Measurements from ENCODE around the gene SLC35F1. TPM values are rescaled to one million over a fixed set of nuclear protein-coding genes. Genes with fewer than 3 reads are reported as not detected.

SLC35F1 gene
- total and polyA plus RNA-seq, 2 donors, result 0.14 TPM

- DNase-seq (ENCODE audit: low read depth in 6 of 9, low spot score in 9 of 9), result no peak
- no peaks in the 10 kb centered on the region for H3K27me3 ChIP-seq (ENCODE audit: control insufficient read depth in 2 of 2, insufficient read depth in 1 of 2, low read length in 1 of 2)
- no peak overlapping the region for H3K27ac ChIP-seq (ENCODE audit: low read depth in 1 of 2, low read length in 1 of 2)
- H3K4me3 ChIP-seq (ENCODE audit: low read length in 2 of 2), result no peak overlapping the region
- WGBS, result 65% methylated on average over 3 of the region's 3 CpGs
- H3K36me3 ChIP-seq (ENCODE audit: control insufficient read depth in 2 of 2, insufficient read depth in 2 of 2, low read length in 1 of 2), result no peaks in the 10 kb centered on the region
- H3K9me3 ChIP-seq (ENCODE audit: control insufficient read depth in 2 of 2, insufficient read depth in 1 of 2, low read length in 1 of 2), result no peaks in the 10 kb centered on the region
- H3K4me1 ChIP-seq (ENCODE audit: control insufficient read depth in 2 of 2, insufficient read depth in 2 of 2, low read length in 2 of 2), result no peaks in the 10 kb centered on the region
Observed at GRCh38 chr6:117932676-117933075, 25.6 kb downstream of the SLC35F1 start.

DNA sequence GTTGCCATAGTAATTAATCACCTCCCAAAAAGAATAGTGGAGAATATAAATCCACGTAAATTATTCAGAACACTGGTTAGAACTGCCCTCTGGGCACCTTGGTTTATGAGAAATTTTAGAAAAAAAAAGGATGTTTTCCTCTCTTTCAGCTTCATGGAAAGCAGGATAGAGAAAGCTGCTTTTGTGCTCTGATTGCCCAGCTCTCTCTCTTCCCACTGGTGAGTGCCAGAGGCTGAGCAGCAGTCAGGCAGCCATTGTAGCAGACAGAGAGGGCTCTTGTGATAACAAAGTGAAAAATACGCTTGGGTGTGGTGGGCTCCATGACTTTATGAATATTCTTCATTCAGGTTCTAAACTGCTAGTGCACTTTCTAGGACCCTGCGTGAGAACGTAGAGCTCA is 26.4 kb downstream of the SLC35F1 start:
- H3K27ac ChIP-seq (ENCODE audit: low read depth in 1 of 2, low read length in 1 of 2), result no peak overlapping the region
- no peaks in the 10 kb centered on the region for H3K4me1 ChIP-seq (ENCODE audit: control insufficient read depth in 2 of 2, insufficient read depth in 2 of 2, low read length in 2 of 2)
- no peaks in the 10 kb centered on the region for H3K9me3 ChIP-seq (ENCODE audit: control insufficient read depth in 2 of 2, insufficient read depth in 1 of 2, low read length in 1 of 2)
- WGBS, result 93% methylated on average over 4 of the region's 4 CpGs
- no peaks in the 10 kb centered on the region for H3K27me3 ChIP-seq (ENCODE audit: control insufficient read depth in 2 of 2, insufficient read depth in 1 of 2, low read length in 1 of 2)
- H3K4me3 ChIP-seq (ENCODE audit: low read length in 2 of 2), result no peak overlapping the region
- no peaks in the 10 kb centered on the region for H3K36me3 ChIP-seq (ENCODE audit: control insufficient read depth in 2 of 2, insufficient read depth in 2 of 2, low read length in 1 of 2)
- DNase-seq (ENCODE audit: low read depth in 6 of 9, low spot score in 9 of 9), result no peak

GRCh38 chr6:117938311-117938995 is 31.4 kb downstream of the SLC35F1 start:
- WGBS, result 84% methylated on average over 5 of the region's 5 CpGs
- Histone ChIP-seq H3K4me1 (ENCODE audit: control insufficient read depth in 2 of 2, insufficient read depth in 2 of 2, low read length in 2 of 2) (no peaks in the 10 kb centered on the region), H3K27ac (ENCODE audit: low read depth in 1 of 2, low read length in 1 of 2) (no peak overlapping the region), H3K9me3 (ENCODE audit: control insufficient read depth in 2 of 2, insufficient read depth in 1 of 2, low read length in 1 of 2) (no peaks in the 10 kb centered on the region), H3K4me3 (ENCODE audit: low read length in 2 of 2) (no peak overlapping the region), H3K27me3 (ENCODE audit: control insufficient read depth in 2 of 2, insufficient read depth in 1 of 2, low read length in 1 of 2) (no peaks in the 10 kb centered on the region), H3K36me3 (ENCODE audit: control insufficient read depth in 2 of 2, insufficient read depth in 2 of 2, low read length in 1 of 2) (no peaks in the 10 kb centered on the region)
- DNase-seq (ENCODE audit: low read depth in 6 of 9, low spot score in 9 of 9), result no peak

GRCh38 chr6:117947234-117947633 is 40.2 kb downstream of the SLC35F1 start:
- 85% methylated on average over 1 of the region's 1 CpG for WGBS
- Histone ChIP-seq H3K27me3 (ENCODE audit: control insufficient read depth in 2 of 2, insufficient read depth in 1 of 2, low read length in 1 of 2) (no peaks in the 10 kb centered on the region), H3K4me1 (ENCODE audit: control insufficient read depth in 2 of 2, insufficient read depth in 2 of 2, low read length in 2 of 2) (no peaks in the 10 kb centered on the region), H3K9me3 (ENCODE audit: control insufficient read depth in 2 of 2, insufficient read depth in 1 of 2, low read length in 1 of 2) (no peaks in the 10 kb centered on the region), H3K27ac (ENCODE audit: low read depth in 1 of 2, low read length in 1 of 2) (no peak overlapping the region), H3K36me3 (ENCODE audit: control insufficient read depth in 2 of 2, insufficient read depth in 2 of 2, low read length in 1 of 2) (no peaks in the 10 kb centered on the region), H3K4me3 (ENCODE audit: low read length in 2 of 2) (no peak overlapping the region)
- no peak for DNase-seq (ENCODE audit: low read depth in 6 of 9, low spot score in 9 of 9)

DNA sequence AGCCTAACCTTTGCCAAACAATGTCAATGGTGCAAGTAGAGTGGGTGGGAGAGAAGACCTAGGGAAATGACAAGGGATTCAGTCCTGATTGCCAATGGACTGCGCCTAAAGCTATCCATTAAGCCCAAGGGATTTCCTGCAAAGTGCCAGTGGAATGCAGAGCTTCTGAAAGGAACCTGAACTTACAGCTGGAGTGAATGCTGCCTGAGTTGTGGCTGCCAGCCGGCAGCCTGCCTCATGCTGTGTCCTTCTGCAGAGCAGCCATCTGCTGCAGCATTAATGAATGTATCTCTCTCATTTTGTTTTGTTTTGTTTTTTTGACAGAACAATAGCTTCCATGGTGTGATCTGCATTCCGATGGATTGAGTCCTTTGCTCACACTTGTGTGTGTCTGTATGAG is 44.7 kb downstream of the SLC35F1 start:
- WGBS, result 38% methylated on average over 3 of the region's 3 CpGs
- H3K9me3 ChIP-seq (ENCODE audit: control insufficient read depth in 2 of 2, insufficient read depth in 1 of 2, low read length in 1 of 2), result no peaks in the 10 kb centered on the region
- H3K4me3 ChIP-seq (ENCODE audit: low read length in 2 of 2), result no peak overlapping the region
- no peak overlapping the region for H3K27ac ChIP-seq (ENCODE audit: low read depth in 1 of 2, low read length in 1 of 2)
- DNase-seq (ENCODE audit: low read depth in 6 of 9, low spot score in 9 of 9), result no peak
- no peaks in the 10 kb centered on the region for H3K36me3 ChIP-seq (ENCODE audit: control insufficient read depth in 2 of 2, insufficient read depth in 2 of 2, low read length in 1 of 2)
- H3K4me1 ChIP-seq (ENCODE audit: control insufficient read depth in 2 of 2, insufficient read depth in 2 of 2, low read length in 2 of 2), result no peaks in the 10 kb centered on the region
- H3K27me3 ChIP-seq (ENCODE audit: control insufficient read depth in 2 of 2, insufficient read depth in 1 of 2, low read length in 1 of 2), result no peaks in the 10 kb centered on the region

GRCh38 chr6:117955684-117956256 is 48.7 kb downstream of the SLC35F1 start:
- Histone ChIP-seq H3K27me3 (ENCODE audit: control insufficient read depth in 2 of 2, insufficient read depth in 1 of 2, low read length in 1 of 2) (no peaks in the 10 kb centered on the region), H3K36me3 (ENCODE audit: control insufficient read depth in 2 of 2, insufficient read depth in 2 of 2, low read length in 1 of 2) (no peaks in the 10 kb centered on the region), H3K9me3 (ENCODE audit: control insufficient read depth in 2 of 2, insufficient read depth in 1 of 2, low read length in 1 of 2) (no peaks in the 10 kb centered on the region), H3K4me1 (ENCODE audit: control insufficient read depth in 2 of 2, insufficient read depth in 2 of 2, low read length in 2 of 2) (no peaks in the 10 kb centered on the region), H3K4me3 (ENCODE audit: low read length in 2 of 2) (no peak overlapping the region), H3K27ac (ENCODE audit: low read depth in 1 of 2, low read length in 1 of 2) (no peak overlapping the region)
- DNase-seq (ENCODE audit: low read depth in 6 of 9, low spot score in 9 of 9), result no peak
- WGBS, result 96% methylated on average over 2 of the region's 2 CpGs

DNA sequence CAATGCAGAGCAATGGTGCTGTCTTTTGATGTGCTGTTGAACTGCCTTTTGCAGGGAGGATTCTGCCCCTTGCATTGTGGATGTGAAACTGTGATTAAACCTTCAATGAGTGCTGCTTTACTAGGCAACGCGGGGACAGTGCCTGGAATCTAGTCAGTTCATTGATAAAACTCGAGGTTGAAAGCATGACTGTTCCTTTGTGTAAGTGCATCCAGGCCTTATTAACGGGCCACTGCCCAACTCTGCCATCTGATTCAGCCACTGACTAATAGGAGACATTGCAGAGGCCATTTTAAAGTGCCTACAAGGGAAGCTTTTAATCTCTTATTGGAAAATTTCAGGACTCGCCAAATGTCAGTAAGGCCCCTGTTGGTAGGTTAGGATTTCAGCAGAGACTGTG is 49.3 kb downstream of the SLC35F1 start:
- no peak overlapping the region for H3K4me3 ChIP-seq (ENCODE audit: low read length in 2 of 2)
- WGBS, result 94% methylated on average over 5 of the region's 5 CpGs
- H3K36me3 ChIP-seq (ENCODE audit: control insufficient read depth in 2 of 2, insufficient read depth in 2 of 2, low read length in 1 of 2), result no peaks in the 10 kb centered on the region
- no peaks in the 10 kb centered on the region for H3K9me3 ChIP-seq (ENCODE audit: control insufficient read depth in 2 of 2, insufficient read depth in 1 of 2, low read length in 1 of 2)
- no peak overlapping the region for H3K27ac ChIP-seq (ENCODE audit: low read depth in 1 of 2, low read length in 1 of 2)
- no peak for DNase-seq (ENCODE audit: low read depth in 6 of 9, low spot score in 9 of 9)
- H3K27me3 ChIP-seq (ENCODE audit: control insufficient read depth in 2 of 2, insufficient read depth in 1 of 2, low read length in 1 of 2), result no peaks in the 10 kb centered on the region
- no peaks in the 10 kb centered on the region for H3K4me1 ChIP-seq (ENCODE audit: control insufficient read depth in 2 of 2, insufficient read depth in 2 of 2, low read length in 2 of 2)

GRCh38 chr6:117958536-117958935 is 51.5 kb downstream of the SLC35F1 start:
- DNase-seq (ENCODE audit: low read depth in 6 of 9, low spot score in 9 of 9), result no peak
- Histone ChIP-seq H3K36me3 (ENCODE audit: control insufficient read depth in 2 of 2, insufficient read depth in 2 of 2, low read length in 1 of 2) (no peaks in the 10 kb centered on the region), H3K9me3 (ENCODE audit: control insufficient read depth in 2 of 2, insufficient read depth in 1 of 2, low read length in 1 of 2) (no peaks in the 10 kb centered on the region), H3K27me3 (ENCODE audit: control insufficient read depth in 2 of 2, insufficient read depth in 1 of 2, low read length in 1 of 2) (no peaks in the 10 kb centered on the region), H3K4me3 (ENCODE audit: low read length in 2 of 2) (no peak overlapping the region), H3K27ac (ENCODE audit: low read depth in 1 of 2, low read length in 1 of 2) (no peak overlapping the region), H3K4me1 (ENCODE audit: control insufficient read depth in 2 of 2, insufficient read depth in 2 of 2, low read length in 2 of 2) (no peaks in the 10 kb centered on the region)
- 69% methylated on average over 3 of the region's 3 CpGs for WGBS

DNA sequence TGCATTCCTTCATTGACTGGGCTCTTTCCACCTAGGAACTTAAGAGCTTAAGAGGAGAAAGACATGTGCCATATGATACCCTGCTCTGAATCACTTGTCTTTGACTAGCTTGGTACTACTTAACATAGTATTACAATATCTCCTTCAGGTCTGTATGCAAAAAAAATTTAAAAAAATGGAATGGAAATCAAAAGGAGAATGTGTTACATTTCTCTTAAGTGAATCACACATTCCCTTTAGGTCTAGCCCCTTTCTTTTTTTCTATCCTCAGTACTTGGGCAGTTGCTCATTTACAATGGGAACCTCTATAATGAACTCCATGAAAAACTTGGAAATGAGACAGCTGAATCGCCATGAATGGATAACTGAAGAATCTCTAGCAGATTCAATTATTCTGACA is 53.8 kb downstream of the SLC35F1 start:
- Histone ChIP-seq H3K36me3 (ENCODE audit: control insufficient read depth in 2 of 2, insufficient read depth in 2 of 2, low read length in 1 of 2) (no peaks in the 10 kb centered on the region), H3K27me3 (ENCODE audit: control insufficient read depth in 2 of 2, insufficient read depth in 1 of 2, low read length in 1 of 2) (no peaks in the 10 kb centered on the region), H3K27ac (ENCODE audit: low read depth in 1 of 2, low read length in 1 of 2) (no peak overlapping the region), H3K9me3 (ENCODE audit: control insufficient read depth in 2 of 2, insufficient read depth in 1 of 2, low read length in 1 of 2) (peaks cover 0 to 6% of the 10 kb centered on the region in 2 donors), H3K4me1 (ENCODE audit: control insufficient read depth in 2 of 2, insufficient read depth in 2 of 2, low read length in 2 of 2) (no peaks in the 10 kb centered on the region), H3K4me3 (ENCODE audit: low read length in 2 of 2) (no peak overlapping the region)
- no peak for DNase-seq (ENCODE audit: low read depth in 6 of 9, low spot score in 9 of 9)
- WGBS, result 94% methylated on average over 1 of the region's 1 CpG

Data from thymus (tissue), 11 donors.